Astrocyte (in vitro differentiated cells and primary cell): ENCODE results near the gene OR52M1. TPM values are rescaled to one million over a fixed set of nuclear protein-coding genes. Genes with fewer than 3 reads are reported as not detected.
A peak's percentile ranks its signal among the peaks of the same experiment; 100 is the strongest.

ENCODE experiments used
- DNase-seq: peaks from one replicate; pipeline ENCODE4 v3.0.0-alpha.2; 2010; ENCODE audit warnings: low read depth
- FAIRE-seq: peaks from 2 replicates; lab custom pipeline; 2011; peaks lifted over from hg19 to GRCh38; lab: Jason Lieb, UNC
- H2AFZ ChIP-seq: 2 replicates; pipeline ENCODE4 v1.6.0; 2012; ENCODE audit warnings: low read depth, low read length, inconsistent platforms
- H3K27ac ChIP-seq: 2 replicates; pipeline ENCODE4 v1.5.1; 2011; ENCODE audit warnings: low read depth, low read length, inconsistent platforms
- H3K27me3 ChIP-seq: 2 replicates; pipeline ENCODE4 v1.6.0; 2011; ENCODE audit warnings: low read length, inconsistent platforms; ENCODE audit not compliant: insufficient read depth
- H3K36me3 ChIP-seq: 2 replicates; pipeline ENCODE4 v1.5.1; 2011; ENCODE audit warnings: low read length, inconsistent platforms; ENCODE audit not compliant: insufficient read depth
- H3K4me1 ChIP-seq: 2 replicates; pipeline ENCODE4 v1.5.1; 2011; ENCODE audit warnings: low read length, inconsistent platforms; ENCODE audit not compliant: insufficient read depth
- H3K4me2 ChIP-seq: 2 replicates; pipeline ENCODE4 v1.6.0; 2012; ENCODE audit warnings: low read length, inconsistent platforms
- H3K4me3 ChIP-seq: 2 replicates; pipeline ENCODE4 v1.5.1; 2011; ENCODE audit warnings: low read depth, mild to moderate bottlenecking, low read length, inconsistent platforms; ENCODE audit not compliant: insufficient read depth
- H3K79me2 ChIP-seq: 2 replicates; pipeline ENCODE4 v1.6.0; 2012; ENCODE audit warnings: mild to moderate bottlenecking, low read length, inconsistent platforms; ENCODE audit not compliant: insufficient read depth
- H3K9ac ChIP-seq: 2 replicates; pipeline ENCODE4 v1.6.0; 2012; ENCODE audit warnings: mild to moderate bottlenecking, low read length, inconsistent platforms
- H3K9me3 ChIP-seq: 2 replicates; pipeline ENCODE4 v1.5.1; 2012; ENCODE audit warnings: low read depth, mild to moderate bottlenecking, low read length, inconsistent platforms; ENCODE audit not compliant: insufficient read depth
- H4K20me1 ChIP-seq: 2 replicates; pipeline ENCODE4 v1.6.0; 2012; ENCODE audit warnings: low read length, inconsistent platforms; ENCODE audit not compliant: insufficient read depth
- H3K27ac Mint-ChIP-seq: one replicate; pipeline ENCODE4 v1.8.0; 2021; ENCODE audit warnings: mild to moderate bottlenecking, mixed read lengths; ENCODE audit not compliant: unreplicated experiment
- H3K27me3 Mint-ChIP-seq: one replicate; pipeline ENCODE4 v1.8.0; 2021; ENCODE audit warnings: low read depth, mixed read lengths; ENCODE audit not compliant: unreplicated experiment
- H3K36me3 Mint-ChIP-seq: one replicate; pipeline ENCODE4 v1.8.0; 2021; ENCODE audit warnings: low read depth, mixed read lengths; ENCODE audit not compliant: unreplicated experiment
- H3K4me1 Mint-ChIP-seq: one replicate; pipeline ENCODE4 v1.8.0; 2021; ENCODE audit warnings: low read depth, mixed read lengths; ENCODE audit not compliant: unreplicated experiment
- H3K4me3 Mint-ChIP-seq: one replicate; pipeline ENCODE4 v1.8.0; 2021; ENCODE audit warnings: mild to moderate bottlenecking, moderate library complexity, mixed read lengths; ENCODE audit not compliant: unreplicated experiment
- H3K9me3 Mint-ChIP-seq: one replicate; pipeline ENCODE4 v1.8.0; 2021; ENCODE audit warnings: mild to moderate bottlenecking, mixed read lengths; ENCODE audit not compliant: unreplicated experiment
- CTCF ChIP-seq: IDR thresholded peaks from 2 replicates; pipeline ENCODE4 v1.5.1; 2011; ENCODE audit warnings: low read depth, mild to moderate bottlenecking, inconsistent platforms, low read length, moderate library complexity; ENCODE audit not compliant: insufficient read depth
- EZH2 ChIP-seq: IDR thresholded peaks from 2 replicates; pipeline ENCODE4 v1.6.1; 2012; ENCODE audit warnings: mild to moderate bottlenecking, low read length, inconsistent platforms; ENCODE audit not compliant: insufficient read depth
- total RNA-seq: library from RNA; stranded (reverse); gene quantifications from 2 replicates; pipeline ENCODE4 v1.2.1, GENCODE V29; 2021

OR52M1 gene
- total RNA-seq, 1 donor from 2014 or later: not detected

- H3K36me3 Mint-ChIP-seq: no peaks in the 10 kb centered on the region
- no peaks in the 10 kb centered on the region for H4K20me1 ChIP-seq
- peaks cover 15% of the 10 kb centered on the region for H3K27me3 Mint-ChIP-seq
- TF ChIP-seq CTCF (peak; percentile 38), EZH2 (no peak)
- no peak overlapping the region for H3K9ac ChIP-seq
- H3K9me3 Mint-ChIP-seq: peaks cover 5% of the 10 kb centered on the region
- no peaks in the 10 kb centered on the region for H3K79me2 ChIP-seq
- H3K27ac Mint-ChIP-seq: no peak overlapping the region
- H3K4me3 ChIP-seq: no peak overlapping the region
- H3K4me2 ChIP-seq: no peak overlapping the region
- H3K4me1 ChIP-seq: no peaks in the 10 kb centered on the region
- no peak overlapping the region for H2AFZ ChIP-seq
- peaks cover 4% of the 10 kb centered on the region for H3K4me1 Mint-ChIP-seq
- H3K4me3 Mint-ChIP-seq: no peak overlapping the region
- DNase-seq (no peak), FAIRE-seq (no peak)
- no peaks in the 10 kb centered on the region for H3K36me3 ChIP-seq
- H3K9me3 ChIP-seq: no peaks in the 10 kb centered on the region
- H3K27me3 ChIP-seq: no peaks in the 10 kb centered on the region
- no peak overlapping the region for H3K27ac ChIP-seq
Measured at GRCh38 chr11:4539603-4540219, 5.3 kb upstream of the OR52M1 start.

GRCh38 chr11:4541071-4541470 is 3.9 kb upstream of the OR52M1 start:
- Histone ChIP-seq H3K4me3 (no peak overlapping the region), H3K9me3 (no peaks in the 10 kb centered on the region), H3K79me2 (no peaks in the 10 kb centered on the region), H3K27me3 (no peaks in the 10 kb centered on the region), H3K36me3 (no peaks in the 10 kb centered on the region), H2AFZ (no peak overlapping the region), H4K20me1 (no peaks in the 10 kb centered on the region), H3K4me1 (no peaks in the 10 kb centered on the region), H3K9ac (no peak overlapping the region), H3K27ac (no peak overlapping the region), H3K4me2 (no peak overlapping the region)
- H3K27me3 Mint-ChIP-seq: peaks cover 19% of the 10 kb centered on the region
- DNase-seq (no peak), FAIRE-seq (no peak)
- TF ChIP-seq EZH2 (no peak), CTCF (no peak)
- H3K4me1 Mint-ChIP-seq: peaks cover 4% of the 10 kb centered on the region
- no peaks in the 10 kb centered on the region for H3K36me3 Mint-ChIP-seq
- no peak overlapping the region for H3K27ac Mint-ChIP-seq
- peaks cover 1% of the 10 kb centered on the region for H3K9me3 Mint-ChIP-seq
- H3K4me3 Mint-ChIP-seq: no peak overlapping the region

- FAIRE-seq (no peak), DNase-seq (no peak)
- Histone ChIP-seq H2AFZ (no peak overlapping the region), H3K4me2 (no peak overlapping the region), H3K4me1 (no peaks in the 10 kb centered on the region), H3K4me3 (no peak overlapping the region), H3K79me2 (no peaks in the 10 kb centered on the region), H3K27ac (no peak overlapping the region), H4K20me1 (no peaks in the 10 kb centered on the region), H3K9me3 (no peaks in the 10 kb centered on the region), H3K9ac (no peak overlapping the region), H3K27me3 (no peaks in the 10 kb centered on the region), H3K36me3 (no peaks in the 10 kb centered on the region)
- Mint-ChIP-seq H3K4me3 (no peak overlapping the region), H3K4me1 (peaks cover 4% of the 10 kb centered on the region), H3K27me3 (peaks cover 24% of the 10 kb centered on the region), H3K36me3 (no peaks in the 10 kb centered on the region), H3K27ac (no peak overlapping the region), H3K9me3 (no peaks in the 10 kb centered on the region)
- TF ChIP-seq EZH2: no peak
Measured at GRCh38 chr11:4543561-4543960, 1.4 kb upstream of the OR52M1 start.
